ENCODE measurements around the gene LAMC3.
"Not testable (repeated sequence)": the region's sequence is repeated elsewhere in the genome, so short reads cannot be mapped to it uniquely, and the experiment has no call there.

LAMC3 gene

DNA sequence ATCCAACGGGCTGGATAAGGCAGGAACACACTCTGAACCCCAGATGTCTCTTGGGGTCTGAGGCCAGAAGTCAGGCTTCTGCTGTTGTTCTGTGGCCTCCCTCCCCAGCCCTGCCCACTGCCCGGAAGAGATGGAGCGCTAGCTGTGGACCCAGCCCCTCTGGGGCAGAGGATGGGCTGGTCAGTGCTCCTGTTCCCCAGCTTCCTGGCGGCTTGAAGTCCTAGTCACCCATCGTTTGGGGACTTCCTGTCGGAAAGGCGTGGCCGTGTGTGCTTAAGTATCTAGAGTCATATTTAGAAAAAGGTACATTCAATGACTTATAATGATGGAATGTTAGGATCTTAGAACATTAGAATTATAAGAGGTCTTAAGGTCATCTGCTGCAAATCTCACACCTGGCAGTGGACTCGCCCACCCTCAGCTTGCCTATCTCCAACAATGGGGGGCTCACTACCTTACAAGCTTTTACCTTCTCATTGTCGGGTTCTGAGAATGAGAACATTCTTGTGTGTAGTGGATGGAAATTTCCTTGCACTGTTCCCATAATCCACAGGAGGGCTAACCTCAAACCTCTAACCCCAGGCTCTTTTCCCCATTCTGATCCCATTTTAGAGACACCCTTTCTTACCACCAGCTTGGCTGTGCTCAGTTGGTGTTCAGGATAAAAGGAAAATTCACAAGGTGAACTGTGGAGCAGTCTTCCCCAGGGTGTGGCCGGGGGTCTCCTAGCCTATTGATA lies 74.0 kb downstream of the LAMC3 start:
- DNase-seq = no peak

DNA sequence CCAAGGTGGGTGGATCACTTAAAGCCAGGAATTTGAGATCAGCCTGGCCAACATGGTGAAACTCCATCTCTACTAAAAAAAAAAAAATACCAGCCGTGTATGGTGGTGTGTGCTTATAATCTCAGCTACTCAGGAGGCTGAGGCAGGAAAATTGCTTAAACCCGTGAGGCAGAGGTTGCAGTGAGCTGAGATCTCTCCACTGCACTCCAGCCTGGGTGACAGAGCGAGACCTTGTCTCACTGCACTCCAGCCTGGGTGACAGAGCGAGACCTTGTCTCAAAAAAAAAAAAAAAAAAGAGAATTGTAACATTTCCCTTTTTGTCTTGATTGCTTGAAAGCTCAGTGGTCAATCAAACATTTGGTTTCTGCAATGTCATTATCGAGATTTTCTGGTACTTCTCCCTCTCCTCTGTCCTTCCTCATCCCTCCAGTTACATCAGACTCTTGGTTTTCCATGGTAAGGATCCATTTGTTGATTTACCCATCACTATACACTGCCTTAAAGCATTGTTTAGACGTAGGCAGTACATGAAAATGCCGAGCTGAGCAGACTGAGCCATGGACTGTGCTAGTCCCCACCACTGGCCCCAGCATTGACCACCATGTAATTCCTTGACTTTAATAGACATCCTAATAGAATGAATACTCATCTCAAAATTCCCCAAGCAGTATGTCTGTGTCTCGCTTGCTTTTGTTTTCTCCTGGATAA lies 75.8 kb downstream of the LAMC3 start:
- DNase-seq = no peak

DNA sequence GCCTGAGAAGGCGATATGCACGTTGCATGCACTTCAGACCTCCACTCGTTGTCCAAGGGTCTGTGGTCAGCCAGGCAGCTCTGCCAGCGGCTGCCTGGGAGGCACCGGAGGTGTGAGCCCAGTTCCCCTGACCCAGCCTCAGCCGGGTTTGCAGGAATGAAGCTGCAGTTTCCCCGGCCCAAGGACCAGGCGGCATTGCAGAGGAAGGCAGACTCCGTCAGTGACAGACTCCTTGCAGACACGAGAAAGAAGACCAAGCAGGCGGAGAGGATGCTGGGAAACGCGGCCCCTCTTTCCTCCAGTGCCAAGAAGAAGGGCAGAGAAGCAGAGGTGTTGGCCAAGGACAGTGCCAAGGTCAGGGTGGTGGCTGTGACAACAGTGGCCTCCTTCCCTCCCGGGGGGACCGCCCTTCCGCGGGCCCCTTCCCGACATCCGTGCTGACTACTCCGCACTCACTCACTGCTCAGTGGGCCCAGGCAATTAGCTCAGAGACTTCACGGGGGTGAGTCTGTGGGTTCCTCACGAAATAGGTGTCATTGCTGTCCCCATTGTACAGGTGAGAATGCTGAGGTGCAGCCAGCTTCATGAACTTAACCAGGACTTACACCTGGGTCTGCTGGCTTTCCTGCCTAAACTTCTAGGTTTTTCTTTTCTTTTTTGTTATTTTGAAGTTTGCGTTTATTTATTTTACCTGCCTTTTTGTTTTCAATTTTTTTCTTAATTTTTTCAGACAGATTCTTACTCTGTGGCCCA lies 76.6 kb downstream of the LAMC3 start:
- no peak for DNase-seq

DNA sequence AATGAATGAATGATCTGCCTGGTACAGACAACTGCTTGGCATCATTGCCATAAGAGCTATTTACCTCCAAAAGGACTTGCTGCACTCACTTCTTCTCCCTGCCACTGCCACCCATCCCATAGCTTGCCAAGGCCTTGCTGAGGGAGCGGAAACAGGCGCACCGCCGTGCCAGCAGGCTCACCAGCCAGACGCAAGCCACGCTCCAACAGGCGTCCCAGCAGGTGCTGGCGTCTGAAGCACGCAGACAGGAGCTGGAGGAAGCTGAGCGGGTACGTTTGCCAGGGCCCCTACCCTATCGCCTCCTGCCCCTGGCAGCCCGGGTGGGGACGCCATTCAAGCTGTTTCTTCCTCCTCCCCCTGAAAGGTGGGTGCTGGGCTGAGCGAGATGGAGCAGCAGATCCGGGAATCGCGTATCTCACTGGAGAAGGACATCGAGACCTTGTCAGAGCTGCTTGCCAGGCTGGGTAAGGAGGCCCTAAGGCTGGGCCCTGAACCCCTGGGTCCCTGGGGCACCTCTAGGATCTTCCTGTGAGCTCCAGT lies 78.5 kb downstream of the LAMC3 start:
- DNase-seq = no peak

GRCh38 chr9:131090025-131090787 lies 81.2 kb downstream of the LAMC3 start:
- DNase-seq = no peak

DNA sequence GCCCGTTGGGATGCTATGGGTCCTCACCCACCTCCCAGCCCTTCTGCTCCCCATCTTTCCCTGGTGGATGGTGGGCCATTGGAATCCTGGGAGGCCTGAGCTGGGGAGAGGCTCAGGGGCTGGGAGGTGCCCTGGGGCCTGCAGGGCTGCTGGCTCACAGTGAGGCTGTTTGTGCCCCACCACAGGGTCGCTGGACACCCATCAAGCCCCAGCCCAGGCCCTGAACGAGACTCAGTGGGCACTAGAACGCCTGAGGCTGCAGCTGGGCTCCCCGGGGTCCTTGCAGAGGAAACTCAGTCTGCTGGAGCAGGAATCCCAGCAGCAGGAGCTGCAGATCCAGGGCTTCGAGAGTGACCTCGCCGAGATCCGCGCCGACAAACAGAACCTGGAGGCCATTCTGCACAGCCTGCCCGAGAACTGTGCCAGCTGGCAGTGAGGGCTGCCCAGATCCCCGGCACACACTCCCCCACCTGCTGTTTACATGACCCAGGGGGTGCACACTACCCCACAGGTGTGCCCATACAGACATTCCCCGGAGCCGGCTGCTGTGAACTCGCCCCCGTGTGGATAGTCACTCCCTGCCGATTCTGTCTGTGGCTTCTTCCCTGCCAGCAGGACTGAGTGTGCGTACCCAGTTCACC lies 82.5 kb downstream of the LAMC3 start:
- no peak for DNase-seq

DNA sequence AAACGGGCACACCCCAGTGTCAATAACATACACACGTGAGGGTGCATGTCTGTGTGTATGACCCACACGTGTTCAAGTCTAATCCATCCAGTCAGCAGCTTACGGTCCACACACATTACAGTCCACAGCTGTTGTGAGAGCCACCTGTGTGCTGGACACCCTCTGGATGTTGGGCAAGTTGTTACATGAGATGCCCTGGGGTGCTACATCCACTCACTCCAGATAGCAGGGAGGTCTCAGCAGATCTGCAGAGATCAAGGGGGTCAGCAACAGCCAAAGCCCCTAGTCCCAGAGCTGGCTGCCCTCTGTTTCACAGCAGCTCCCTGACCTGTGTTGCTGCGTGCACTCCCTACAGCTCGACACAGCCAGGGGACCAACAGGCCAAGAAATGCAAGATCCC lies 83.1 kb downstream of the LAMC3 start:
- no peak for DNase-seq

GRCh38 chr9:131092548-131093440 lies 83.8 kb downstream of the LAMC3 start:
- DNase-seq = no peak

DNA sequence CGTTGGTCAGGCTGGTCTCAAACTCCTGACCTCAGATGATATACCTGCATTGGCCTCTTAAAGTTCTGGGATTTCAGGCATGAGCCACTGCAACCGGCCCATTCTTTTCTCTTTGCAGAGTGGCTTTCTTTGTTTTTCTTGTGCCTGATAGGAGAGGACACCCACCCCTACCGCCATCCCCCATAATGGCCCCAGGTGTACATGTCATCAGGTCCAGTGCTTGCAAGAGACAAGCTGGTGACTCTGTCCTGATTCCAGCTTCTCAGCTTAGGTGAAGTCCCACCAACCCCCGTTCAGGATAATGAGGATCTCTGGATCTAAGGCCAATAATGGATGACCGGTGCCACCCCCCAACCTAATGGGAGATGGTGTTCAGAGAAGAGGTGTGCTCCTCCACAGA lies 85.0 kb downstream of the LAMC3 start:
- no peak for DNase-seq

DNA sequence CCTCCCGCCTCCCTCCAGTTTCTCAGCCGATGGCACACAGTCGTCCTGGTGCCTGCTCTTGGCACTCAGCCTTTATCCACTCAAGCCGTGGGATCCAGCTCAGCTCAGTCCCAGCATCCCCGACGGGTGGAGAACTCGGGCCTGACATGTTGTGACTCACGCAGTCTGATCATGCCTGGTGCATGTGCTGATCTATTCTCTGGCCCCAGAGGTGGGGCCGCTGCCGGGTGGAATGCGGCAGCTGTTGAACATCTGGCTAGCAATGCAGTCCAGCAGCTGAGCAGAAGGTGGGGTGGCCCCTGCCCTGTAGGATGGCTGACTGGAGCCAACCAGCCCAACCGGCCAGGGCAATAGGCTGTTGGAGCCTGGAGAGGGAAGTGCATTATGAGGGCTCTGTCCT lies 85.6 kb downstream of the LAMC3 start:
- DNase-seq = no peak

DNA sequence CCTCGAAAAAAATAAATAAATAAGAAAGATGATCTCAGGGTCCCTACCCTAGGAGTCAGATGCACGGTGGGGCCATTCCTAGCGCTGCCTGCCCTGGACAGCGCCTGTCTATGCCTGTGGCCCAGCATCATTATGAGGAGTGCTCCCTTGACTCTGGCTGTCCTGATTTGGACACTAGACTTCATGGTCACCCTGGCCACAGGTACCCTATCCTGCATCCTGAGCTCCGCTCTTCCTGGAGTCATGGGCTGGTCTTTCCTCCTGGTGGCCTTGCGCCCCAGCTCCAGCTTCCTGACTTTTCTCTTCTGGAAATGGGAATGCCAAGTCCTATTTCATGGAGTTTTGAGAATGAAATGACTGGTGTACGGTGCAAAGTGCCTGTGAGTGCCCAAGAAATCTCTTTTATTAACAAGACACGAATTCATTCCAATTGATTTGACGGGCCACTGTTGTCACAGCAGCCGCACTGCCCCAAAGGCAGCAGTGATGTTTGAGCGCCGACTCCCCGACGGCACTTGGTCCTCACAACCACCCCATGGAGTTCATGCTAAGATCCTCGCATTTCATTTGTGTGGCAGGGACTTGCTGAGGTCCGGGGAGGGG lies 86.8 kb downstream of the LAMC3 start:
- no peak for DNase-seq

DNA sequence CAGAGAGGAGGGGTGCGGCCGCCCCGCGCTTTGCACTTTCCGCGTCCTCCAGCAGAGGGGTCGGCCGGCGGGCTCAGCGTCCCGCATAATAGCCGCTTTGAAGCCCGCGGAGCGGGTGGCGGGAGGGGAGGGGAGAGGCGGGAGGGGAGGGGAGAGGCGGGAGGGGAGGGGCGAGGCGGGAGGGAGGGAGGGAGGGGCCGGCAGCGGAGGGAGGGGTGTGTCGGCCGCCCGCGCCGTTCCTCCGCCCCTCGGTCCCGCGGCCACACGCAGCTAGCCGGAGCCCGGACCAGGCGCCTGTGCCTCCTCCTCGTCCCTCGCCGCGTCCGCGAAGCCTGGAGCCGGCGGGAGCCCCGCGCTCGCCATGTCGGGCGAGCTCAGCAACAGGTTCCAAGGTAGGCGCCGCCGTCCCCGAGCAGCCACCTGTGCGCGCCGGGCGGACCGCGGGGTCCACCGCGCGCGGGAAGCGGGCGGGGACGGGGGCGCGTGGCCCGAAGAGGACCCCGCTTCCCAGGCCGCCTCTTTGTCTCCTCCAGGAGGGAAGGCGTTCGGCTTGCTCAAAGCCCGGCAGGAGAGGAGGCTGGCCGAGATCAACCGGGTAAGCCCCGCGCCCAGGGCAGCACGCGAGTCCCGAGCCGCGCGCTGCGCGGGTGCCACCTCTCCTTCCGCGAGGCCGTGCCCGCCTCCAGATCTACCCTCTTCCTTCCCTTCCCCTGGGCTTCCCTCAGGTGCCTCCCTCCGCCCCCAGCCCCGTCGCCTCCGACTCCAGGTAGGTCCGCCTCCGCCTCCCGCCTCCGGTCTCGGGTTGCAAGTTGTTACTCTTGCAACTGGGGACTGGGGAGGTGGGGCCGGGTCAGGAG lies 87.5 kb downstream of the LAMC3 start, which contains the start of gene AIF1L:
TSS of gene AIF1L (plus strand) at position 263 of the 857 bp plus-strand sequence. CDS start at position 362, 99 bp downstream.
- DNase-seq = no peak

- no peak for DNase-seq
Observed at GRCh38 chr9:131097126-131097947, 88.4 kb downstream of the LAMC3 start.

DNA sequence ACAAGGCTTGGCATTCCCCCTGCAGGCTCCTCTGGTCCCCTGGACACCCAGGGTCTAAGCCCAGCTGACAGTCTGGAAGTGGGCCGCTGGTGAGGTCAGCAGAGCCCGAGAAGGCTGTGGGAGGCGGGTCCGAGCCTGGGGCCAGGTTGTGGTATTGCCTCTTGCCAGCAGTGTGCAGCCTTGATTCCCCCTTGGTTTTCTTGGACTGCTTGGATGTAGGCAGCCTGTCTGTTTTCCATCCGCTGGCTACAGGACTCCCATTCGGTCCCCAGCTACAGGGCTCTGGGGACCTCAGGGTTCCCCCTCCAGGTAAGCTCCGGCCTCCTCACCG lies 88.9 kb downstream of the LAMC3 start:
- no peak for DNase-seq

DNA sequence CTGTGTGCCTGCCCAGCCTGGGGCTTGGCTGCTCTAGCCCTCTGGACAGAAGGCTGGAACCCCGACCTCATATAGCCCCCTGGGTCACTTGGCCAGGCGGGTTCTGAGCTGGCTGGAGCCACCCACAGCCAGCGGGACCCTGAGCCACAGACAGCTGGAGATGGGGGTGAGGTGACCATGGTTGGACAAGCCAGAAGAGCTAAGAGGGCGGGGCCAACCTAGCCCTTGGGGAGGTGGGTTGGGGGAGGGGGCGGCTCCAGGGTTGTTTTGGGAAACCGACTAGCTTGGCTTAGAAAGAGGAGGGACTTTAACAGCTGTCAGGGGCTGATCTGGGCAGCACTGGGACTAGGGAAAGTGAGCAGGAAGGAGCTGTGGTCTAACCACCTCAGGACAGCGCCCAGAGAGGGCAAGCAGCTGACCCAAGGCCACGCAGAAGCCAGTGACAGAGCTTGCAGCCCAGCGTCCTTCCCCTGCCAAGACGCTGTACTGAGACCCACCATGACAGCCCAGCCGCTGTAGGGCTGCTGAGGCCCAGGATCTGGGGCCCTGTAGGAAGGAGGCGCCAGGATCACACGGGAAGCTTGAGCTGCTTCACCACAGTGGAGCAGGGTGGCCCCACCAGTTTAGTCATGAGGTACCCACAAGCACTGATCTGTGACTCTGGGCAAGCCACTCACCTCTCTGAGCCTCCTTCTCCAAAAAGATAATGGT lies 89.6 kb downstream of the LAMC3 start:
- DNase-seq = no peak

DNA sequence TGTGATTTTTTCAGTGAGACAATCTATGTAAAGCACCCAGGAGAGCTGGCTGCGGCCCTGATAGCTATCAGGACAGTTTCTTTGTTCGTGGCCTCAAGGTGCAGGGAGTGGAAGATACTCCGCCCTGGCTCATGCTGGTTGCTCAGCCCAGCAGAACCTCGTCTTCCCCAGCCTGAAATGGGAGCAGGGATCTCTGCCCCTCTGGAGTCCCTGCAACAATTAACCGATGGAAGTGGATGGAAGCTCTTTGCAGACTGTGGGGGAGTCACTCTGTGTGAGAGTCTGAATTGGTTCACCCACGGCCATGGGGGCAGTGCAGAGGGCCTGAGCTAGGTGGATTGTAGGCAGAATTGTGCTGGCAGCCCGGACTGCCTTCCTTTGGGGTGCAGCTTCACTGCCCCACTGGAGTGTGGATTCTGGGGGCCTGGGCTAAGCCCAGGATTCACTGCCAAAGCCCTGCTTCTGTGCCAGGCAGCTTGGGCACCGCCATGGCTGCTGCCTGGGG lies 90.2 kb downstream of the LAMC3 start:
- DNase-seq = no peak

DNA sequence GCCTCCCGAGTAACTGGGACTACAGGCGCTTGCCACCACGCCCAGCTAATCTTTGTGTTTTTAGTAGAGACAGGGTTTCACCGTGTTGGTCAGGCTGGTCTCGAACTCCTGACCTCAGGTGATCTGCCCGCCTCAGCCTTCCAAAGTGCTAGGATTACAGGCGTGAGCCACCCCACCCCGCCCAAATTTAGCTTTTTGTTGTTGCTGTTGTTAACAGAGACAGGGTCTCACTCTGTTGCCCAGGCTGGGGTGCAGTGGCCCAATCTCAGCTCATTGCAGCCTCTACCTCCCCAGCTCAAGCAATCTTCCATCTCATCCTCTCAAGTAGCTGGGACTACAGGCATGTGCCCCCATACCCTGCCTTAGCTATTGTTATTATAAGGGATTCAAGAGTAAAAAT lies 90.9 kb downstream of the LAMC3 start:
- not testable (repeated sequence) for DNase-seq

DNA sequence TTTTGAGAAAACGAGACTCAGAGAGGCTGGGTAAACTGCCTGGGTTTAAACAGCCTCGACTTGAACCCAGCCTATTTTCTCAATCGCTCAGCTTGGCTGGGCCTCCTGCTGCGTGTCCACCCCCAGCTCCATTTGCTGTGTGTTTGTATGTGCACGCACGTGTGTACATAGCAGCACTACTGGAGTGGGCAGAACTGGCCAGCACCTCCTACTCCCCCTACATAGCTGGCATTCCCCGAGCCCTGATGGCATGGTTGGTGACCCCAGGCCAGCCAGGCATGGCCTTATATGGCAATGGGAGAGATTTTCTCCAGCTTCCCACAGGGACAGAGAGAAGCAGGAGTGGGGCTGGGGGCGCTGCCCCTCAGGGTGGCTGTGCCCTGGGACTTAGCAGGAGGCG lies 91.5 kb downstream of the LAMC3 start:
- no peak for DNase-seq
